ENCODE results near the gene MYH14.
"Not testable (repeated sequence)": the region's sequence is repeated elsewhere in the genome, so short reads cannot be mapped to it uniquely, and the experiment has no call there.

The MYH14 gene

DNA sequence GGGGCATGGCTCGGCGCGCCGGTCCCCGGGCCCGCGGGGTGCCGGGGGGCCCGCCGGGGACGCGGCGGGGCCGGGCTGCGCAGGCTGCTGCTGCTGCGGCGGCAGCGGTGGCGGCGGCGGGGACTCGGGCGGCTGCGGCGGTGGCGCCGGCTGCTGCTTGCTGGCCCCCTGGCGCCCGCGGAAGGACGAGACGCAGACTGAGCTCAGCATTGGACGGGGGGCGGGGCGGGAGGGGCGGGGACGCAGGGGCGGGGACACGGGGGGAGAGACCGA, 125.4 kb downstream of the MYH14 start:
- no peak for DNase-seq (ENCODE audit: extremely low read depth, insufficient read length)
- TF ChIP-seq, protein P1, sequence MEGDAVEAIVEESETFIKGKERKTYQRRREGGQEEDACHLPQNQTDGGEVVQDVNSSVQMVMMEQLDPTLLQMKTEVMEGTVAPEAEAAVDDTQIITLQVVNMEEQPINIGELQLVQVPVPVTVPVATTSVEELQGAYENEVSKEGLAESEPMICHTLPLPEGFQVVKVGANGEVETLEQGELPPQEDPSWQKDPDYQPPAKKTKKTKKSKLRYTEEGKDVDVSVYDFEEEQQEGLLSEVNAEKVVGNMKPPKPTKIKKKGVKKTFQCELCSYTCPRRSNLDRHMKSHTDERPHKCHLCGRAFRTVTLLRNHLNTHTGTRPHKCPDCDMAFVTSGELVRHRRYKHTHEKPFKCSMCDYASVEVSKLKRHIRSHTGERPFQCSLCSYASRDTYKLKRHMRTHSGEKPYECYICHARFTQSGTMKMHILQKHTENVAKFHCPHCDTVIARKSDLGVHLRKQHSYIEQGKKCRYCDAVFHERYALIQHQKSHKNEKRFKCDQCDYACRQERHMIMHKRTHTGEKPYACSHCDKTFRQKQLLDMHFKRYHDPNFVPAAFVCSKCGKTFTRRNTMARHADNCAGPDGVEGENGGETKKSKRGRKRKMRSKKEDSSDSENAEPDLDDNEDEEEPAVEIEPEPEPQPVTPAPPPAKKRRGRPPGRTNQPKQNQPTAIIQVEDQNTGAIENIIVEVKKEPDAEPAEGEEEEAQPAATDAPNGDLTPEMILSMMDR (IDR thresholded peaks at IDR 0.05; ENCODE audit: insufficient read depth, low read length, poor library complexity, severe bottlenecking): no peak
- Histone ChIP-seq H3K4me3 (replicated peaks; ENCODE audit: low read depth, low read length) (no peak overlapping the region; the same call in 1 of the 2 replicates), H3K36me3 (ENCODE audit: control insufficient read depth, insufficient read depth, low read length) (no peaks in the 10 kb centered on the region), H3K27me3 (replicated peaks; ENCODE audit: control insufficient read depth, insufficient read depth, low read length) (no peaks in the 10 kb centered on the region; the same call in 1 of the 2 replicates)

DNA sequence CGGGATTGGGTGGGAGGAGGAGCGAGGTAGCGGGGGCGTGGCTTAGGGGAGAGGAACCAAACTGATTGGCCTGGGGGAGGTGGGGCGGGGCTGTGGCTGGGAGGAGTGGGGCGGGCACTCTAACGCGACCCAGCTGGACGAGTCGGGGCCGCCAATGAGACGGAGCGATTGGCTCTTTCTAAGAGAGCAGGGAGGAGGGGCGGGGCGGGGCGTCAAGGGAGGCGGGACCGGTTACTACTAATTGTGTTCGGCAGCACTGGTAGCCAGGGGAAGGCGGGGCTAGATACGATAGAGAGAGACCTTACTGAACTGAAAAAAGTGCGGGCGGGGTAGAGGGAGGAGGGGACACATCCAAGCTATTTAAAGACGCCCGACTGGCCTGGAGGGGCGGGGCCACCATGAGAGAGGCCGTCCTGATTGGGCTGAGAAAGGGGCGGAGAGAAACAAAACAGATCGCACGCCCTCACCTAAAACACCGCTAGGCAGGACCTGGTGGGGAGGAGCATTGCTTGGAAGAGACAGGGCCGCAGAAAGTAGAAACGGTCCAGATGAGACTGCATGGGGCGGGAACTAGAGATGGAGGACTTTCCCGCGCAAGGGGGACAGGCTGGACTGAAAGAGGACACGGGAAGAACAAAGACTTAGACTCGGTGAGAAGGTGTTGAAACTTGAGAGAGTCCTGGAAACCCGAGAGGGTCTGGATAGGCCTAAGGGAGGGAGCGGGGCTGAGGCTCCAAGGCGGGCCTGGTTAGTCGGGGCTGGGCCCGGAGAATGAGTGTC, 125.9 kb downstream of the MYH14 start, which contains the start of gene KCNC3:
TSS of gene KCNC3 (minus strand) at position 232 of the 780 bp plus-strand sequence. CDS start 295 bp downstream, outside the sequence.
- peak; percentile 99 for DNase-seq (ENCODE audit: extremely low read depth, insufficient read length)
- Histone ChIP-seq H3K36me3 (ENCODE audit: control insufficient read depth, insufficient read depth, low read length) (peaks cover 2% of the 10 kb centered on the region; the same call in 1 of the 2 replicates), H3K27me3 (replicated peaks; ENCODE audit: control insufficient read depth, insufficient read depth, low read length) (no peaks in the 10 kb centered on the region; the same call in 1 of the 2 replicates), H3K4me3 (replicated peaks; ENCODE audit: low read depth, low read length) (peak within 1 kb of the TSS; percentile 67)
- TF ChIP-seq, protein P1 (IDR thresholded peaks at IDR 0.05; ENCODE audit: insufficient read depth, low read length, poor library complexity, severe bottlenecking): no peak

DNA sequence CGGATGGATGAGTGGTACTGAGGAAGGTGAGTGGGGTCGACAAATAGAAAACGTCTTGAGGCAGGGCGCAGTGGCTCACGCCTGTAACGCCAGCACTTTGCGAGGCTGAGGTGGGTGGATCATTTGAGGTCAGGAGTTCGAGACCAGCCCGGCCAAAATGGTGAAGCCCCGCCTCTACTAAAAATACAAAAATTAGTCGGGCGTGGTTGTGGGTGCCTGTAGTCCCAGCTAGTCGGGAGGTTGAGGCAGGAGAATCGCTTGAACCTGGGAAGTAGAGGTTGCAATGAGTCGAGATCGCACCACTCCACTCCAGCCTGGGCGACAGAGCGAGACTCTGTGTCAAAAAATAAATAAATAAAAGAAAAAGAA, 126.5 kb downstream of the MYH14 start:
- peak overlapping the region; percentile 67 for H3K4me3 ChIP-seq (replicated peaks; ENCODE audit: low read depth, low read length)
- DNase-seq (ENCODE audit: extremely low read depth, insufficient read length); H3K36me3 ChIP-seq (ENCODE audit: control insufficient read depth, insufficient read depth, low read length); H3K27me3 ChIP-seq (replicated peaks; ENCODE audit: control insufficient read depth, insufficient read depth, low read length): not testable (repeated sequence)

DNA sequence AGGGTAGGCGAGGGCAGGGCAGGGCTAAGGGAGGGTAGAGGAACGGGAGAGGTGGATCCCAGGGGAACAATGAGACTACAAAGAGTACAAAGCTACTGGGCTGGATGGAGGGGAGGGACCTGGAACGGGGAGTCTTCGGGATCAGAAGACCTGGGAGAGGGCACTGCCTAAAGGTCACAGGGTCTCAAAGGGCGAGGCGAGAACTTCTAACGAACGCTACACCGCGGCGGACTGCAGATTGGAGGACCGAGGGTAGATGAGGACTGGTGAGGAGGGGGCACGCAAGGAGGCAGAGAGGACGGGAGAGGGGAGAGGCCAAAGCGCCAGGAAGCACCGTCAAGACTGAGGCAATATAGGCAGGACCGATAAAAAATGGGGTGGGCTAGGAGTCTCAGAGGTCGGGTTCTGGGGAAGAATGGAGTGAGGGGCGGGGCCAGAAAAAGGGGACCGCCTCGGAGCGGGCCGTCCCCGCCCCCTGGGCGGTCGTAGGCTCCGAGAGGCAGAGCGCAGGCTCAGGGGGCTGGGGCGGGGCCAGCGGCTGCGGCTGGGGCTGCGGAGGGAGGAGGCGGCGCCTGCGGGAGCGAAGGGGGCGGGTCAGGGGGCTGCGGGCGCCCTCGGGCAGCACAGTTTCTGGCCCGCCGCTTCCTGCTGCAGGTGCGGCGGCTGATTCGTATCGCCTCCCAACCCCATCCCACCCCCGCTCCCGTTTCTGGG, 127.1 kb downstream of the MYH14 start:
- Histone ChIP-seq H3K4me3 (replicated peaks; ENCODE audit: low read depth, low read length) (peak overlapping the region; percentile 67), H3K27me3 (replicated peaks; ENCODE audit: control insufficient read depth, insufficient read depth, low read length) (no peaks in the 10 kb centered on the region; the same call in 1 of the 2 replicates), H3K36me3 (ENCODE audit: control insufficient read depth, insufficient read depth, low read length) (peaks cover 7% of the 10 kb centered on the region)
- DNase-seq (ENCODE audit: extremely low read depth, insufficient read length): peak; percentile 92
- TF ChIP-seq, protein P1 (IDR thresholded peaks at IDR 0.05; ENCODE audit: insufficient read depth, low read length, poor library complexity, severe bottlenecking): no peak

DNA sequence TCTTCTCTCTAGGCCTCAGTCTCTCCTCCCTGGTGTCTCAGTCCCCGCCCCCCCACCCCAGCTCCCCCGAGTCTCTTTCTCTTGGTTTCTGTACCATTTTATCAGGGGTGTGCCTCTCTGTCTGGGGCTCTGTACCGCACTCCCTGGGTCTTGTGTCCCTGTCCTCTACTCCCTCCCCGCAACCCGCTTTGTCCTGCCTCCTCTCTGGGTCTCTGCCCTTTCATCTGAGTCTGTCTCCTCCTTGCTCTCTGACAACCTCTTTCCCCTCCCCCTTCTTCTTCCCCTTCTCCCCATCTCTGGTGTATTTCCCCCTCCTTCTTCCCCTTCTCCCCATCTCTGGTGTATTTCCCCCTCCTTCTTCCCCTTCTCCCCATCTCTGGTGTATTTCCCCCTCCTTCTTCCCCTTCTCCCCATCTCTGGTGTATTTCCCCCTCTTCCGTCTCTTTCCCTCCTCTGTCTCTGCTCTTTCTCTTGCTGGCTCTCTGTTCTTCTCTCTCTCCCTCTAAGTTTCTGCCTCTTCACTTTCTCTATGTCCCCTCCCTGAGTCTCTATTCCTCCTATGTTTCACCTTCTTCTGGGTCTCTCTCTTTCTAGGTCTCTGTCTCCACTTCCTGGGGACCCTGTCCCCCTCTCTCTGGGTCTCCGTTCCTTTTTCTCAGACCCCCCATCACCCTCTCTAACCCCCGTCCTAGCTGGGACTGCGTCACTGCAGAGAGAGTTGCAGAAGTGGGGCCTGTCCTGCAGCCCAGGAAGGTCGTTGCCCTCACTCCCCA, 128.0 kb downstream of the MYH14 start:
- Histone ChIP-seq H3K36me3 (ENCODE audit: control insufficient read depth, insufficient read depth, low read length) (peaks cover 8% of the 10 kb centered on the region), H3K4me3 (replicated peaks; ENCODE audit: low read depth, low read length) (peak overlapping the region; percentile 67), H3K27me3 (replicated peaks; ENCODE audit: control insufficient read depth, insufficient read depth, low read length) (no peaks in the 10 kb centered on the region; the same call in 1 of the 2 replicates)
- no peak for DNase-seq (ENCODE audit: extremely low read depth, insufficient read length)
- TF ChIP-seq, protein P1 (IDR thresholded peaks at IDR 0.05; ENCODE audit: insufficient read depth, low read length, poor library complexity, severe bottlenecking): no peak

DNA sequence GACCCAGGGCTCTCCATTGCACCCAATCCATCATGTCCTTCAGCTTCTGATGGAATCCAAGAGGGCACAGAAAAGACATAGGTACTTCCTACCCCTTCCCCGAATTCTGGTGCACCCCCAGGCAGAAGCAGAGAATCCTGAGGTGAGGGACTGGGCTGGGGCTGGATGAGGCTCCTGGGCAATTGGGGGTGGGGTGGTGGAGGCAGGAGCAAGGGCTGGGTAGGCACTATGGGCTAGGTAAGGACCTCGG, 128.5 kb downstream of the MYH14 start:
- TF ChIP-seq, protein P1 (IDR thresholded peaks at IDR 0.05; ENCODE audit: insufficient read depth, low read length, poor library complexity, severe bottlenecking): no peak
- peak; percentile 38 for DNase-seq (ENCODE audit: extremely low read depth, insufficient read length)
- peaks cover 13% of the 10 kb centered on the region for H3K36me3 ChIP-seq (ENCODE audit: control insufficient read depth, insufficient read depth, low read length)
- H3K27me3 ChIP-seq (replicated peaks; ENCODE audit: control insufficient read depth, insufficient read depth, low read length): no peaks in the 10 kb centered on the region; the same call in 1 of the 2 replicates
- peak overlapping the region; percentile 67 for H3K4me3 ChIP-seq (replicated peaks; ENCODE audit: low read depth, low read length)
